Adrenal gland (tissue), 5 donors: Measurements from ENCODE around the gene STAT4.

ENCODE experiments used
- POLR2A ChIP-seq, 2 donors: fragments of 450-650 bp; IDR thresholded peaks; one replicate each; pipeline ENCODE4 v1.6.1; 2017; ENCODE audit warnings: antibody characterized with exemption in 2 of 2, mild to moderate bottlenecking in 2 of 2, moderate library complexity in 1 of 2
- TF ChIP-seq, protein P1 (sequence below), 6 experiments: fragments of 450-650 bp in 4 of 6; fragments of 200-600 bp in 2 of 6; sonication (generic) in 1 of 6; IDR thresholded peaks; 1 replicate in 5 of 6; 2 replicates in 1 of 6; pipeline versions ENCODE4 v1.5.1 to v1.8.0; 2016 to 2021; ENCODE audit warnings: antibody characterized with exemption in 6 of 6, mild to moderate bottlenecking in 2 of 6, moderate library complexity in 1 of 6
- donor health status: DM: no; HTN: no; CAD: no.

DNA sequence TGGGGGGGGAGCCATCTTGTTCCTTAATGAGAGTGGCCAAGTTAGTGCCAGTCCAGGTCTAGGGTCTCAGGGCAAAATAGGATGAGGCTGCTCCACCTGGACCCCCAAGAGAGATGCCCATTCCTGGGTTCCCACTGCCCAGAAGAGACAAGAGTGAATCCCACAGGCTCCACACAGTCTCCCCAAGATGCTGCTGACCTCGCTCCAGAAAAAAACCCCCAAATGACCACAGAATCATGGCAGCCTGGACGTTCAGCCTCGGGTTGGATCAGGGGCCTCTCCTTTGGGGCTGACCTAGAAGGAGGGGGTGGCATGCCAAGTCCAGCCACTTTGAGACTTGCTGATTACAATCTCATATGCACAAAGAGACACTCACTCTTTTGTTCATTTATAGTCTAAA, 161.9 kb downstream of the STAT4 start:
- TF ChIP-seq, protein P1, sequence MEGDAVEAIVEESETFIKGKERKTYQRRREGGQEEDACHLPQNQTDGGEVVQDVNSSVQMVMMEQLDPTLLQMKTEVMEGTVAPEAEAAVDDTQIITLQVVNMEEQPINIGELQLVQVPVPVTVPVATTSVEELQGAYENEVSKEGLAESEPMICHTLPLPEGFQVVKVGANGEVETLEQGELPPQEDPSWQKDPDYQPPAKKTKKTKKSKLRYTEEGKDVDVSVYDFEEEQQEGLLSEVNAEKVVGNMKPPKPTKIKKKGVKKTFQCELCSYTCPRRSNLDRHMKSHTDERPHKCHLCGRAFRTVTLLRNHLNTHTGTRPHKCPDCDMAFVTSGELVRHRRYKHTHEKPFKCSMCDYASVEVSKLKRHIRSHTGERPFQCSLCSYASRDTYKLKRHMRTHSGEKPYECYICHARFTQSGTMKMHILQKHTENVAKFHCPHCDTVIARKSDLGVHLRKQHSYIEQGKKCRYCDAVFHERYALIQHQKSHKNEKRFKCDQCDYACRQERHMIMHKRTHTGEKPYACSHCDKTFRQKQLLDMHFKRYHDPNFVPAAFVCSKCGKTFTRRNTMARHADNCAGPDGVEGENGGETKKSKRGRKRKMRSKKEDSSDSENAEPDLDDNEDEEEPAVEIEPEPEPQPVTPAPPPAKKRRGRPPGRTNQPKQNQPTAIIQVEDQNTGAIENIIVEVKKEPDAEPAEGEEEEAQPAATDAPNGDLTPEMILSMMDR (IDR thresholded peaks at IDR 0.05), result no peak
- TF ChIP-seq POLR2A (IDR thresholded peaks at IDR 0.05), result no peak
